ACC112 (cell line): ENCODE data around the gene GOLGA6A.
"Not testable (repeated sequence)": the region's sequence is repeated elsewhere in the genome, so short reads cannot be mapped to it uniquely, and the experiment has no call there.

Source experiments
- H2AFZ ChIP-seq: fragments of 200-600 bp; sonication (generic); one replicate; pipeline ENCODE4 v1.6.0; 2017; ENCODE audit warnings: antibody characterized with exemption, low read length; ENCODE audit not compliant: unreplicated experiment
- H3K27ac ChIP-seq: fragments of 200-600 bp; sonication (generic); 2 replicates; pipeline ENCODE4 v1.5.1; 2014; ENCODE audit warnings: low read depth, mild to moderate bottlenecking, antibody characterized with exemption, low read length, moderate library complexity
- H3K27me3 ChIP-seq: fragments of 200-600 bp; sonication (generic); 2 replicates; pipeline ENCODE4 v1.6.1; 2014; ENCODE audit warnings: mild to moderate bottlenecking, antibody characterized with exemption, low read length, moderate library complexity, mixed read lengths; ENCODE audit not compliant: insufficient read depth
- H3K36me3 ChIP-seq: fragments of 200-600 bp; sonication (generic); 2 replicates; pipeline ENCODE4 v1.6.1; 2016; ENCODE audit warnings: mild to moderate bottlenecking, antibody characterized with exemption, low read length, moderate library complexity, mixed read lengths; ENCODE audit not compliant: insufficient read depth
- H3K4me1 ChIP-seq: fragments of 200-600 bp; sonication (generic); one replicate; pipeline ENCODE4 v1.6.1; 2016; ENCODE audit warnings: low read length, mixed read lengths; ENCODE audit not compliant: insufficient read depth, unreplicated experiment, control insufficient read depth
- H3K4me3 ChIP-seq: fragments of 200-600 bp; sonication (generic); 2 replicates; pipeline ENCODE4 v1.5.1; 2014; ENCODE audit warnings: mild to moderate bottlenecking, low read depth, low read length
- H3K79me2 ChIP-seq: fragments of 200-600 bp; sonication (generic); one replicate; pipeline ENCODE4 v1.6.0; 2016; ENCODE audit warnings: low read length; ENCODE audit not compliant: control insufficient read depth, unreplicated experiment, insufficient read depth

Gene GOLGA6A

GRCh38 chr15:74096753-74097474, 14.6 kb upstream of the GOLGA6A start:
- not testable (repeated sequence) for H3K4me1 ChIP-seq, H3K36me3 ChIP-seq, H3K27me3 ChIP-seq, H3K27ac ChIP-seq, H3K4me3 ChIP-seq, H2AFZ ChIP-seq, H3K79me2 ChIP-seq

- not testable (repeated sequence) for H3K4me1 ChIP-seq, H3K79me2 ChIP-seq
Measured at GRCh38 chr15:74095610-74096009, 13.3 kb upstream of the GOLGA6A start.

GRCh38 chr15:74094567-74094966, 12.2 kb upstream of the GOLGA6A start:
- H2AFZ ChIP-seq, H3K27me3 ChIP-seq, H3K27ac ChIP-seq, H3K4me3 ChIP-seq, H3K36me3 ChIP-seq, H3K4me1 ChIP-seq, H3K79me2 ChIP-seq: not testable (repeated sequence)

More at GRCh38 chr15:74095610-74096009, 13.3 kb upstream of the GOLGA6A start:
- H3K4me3 ChIP-seq, H3K27ac ChIP-seq, H3K27me3 ChIP-seq, H3K36me3 ChIP-seq, H2AFZ ChIP-seq: not testable (repeated sequence)

GRCh38 chr15:74075781-74076180, 6.6 kb downstream of the GOLGA6A start:
- not testable (repeated sequence) for H3K4me1 ChIP-seq, H3K27ac ChIP-seq, H3K4me3 ChIP-seq, H2AFZ ChIP-seq, H3K36me3 ChIP-seq, H3K27me3 ChIP-seq, H3K79me2 ChIP-seq

GRCh38 chr15:74072614-74073337, 9.6 kb downstream of the GOLGA6A start:
- H3K79me2 ChIP-seq, H3K36me3 ChIP-seq, H3K4me1 ChIP-seq, H3K4me3 ChIP-seq, H2AFZ ChIP-seq, H3K27ac ChIP-seq, H3K27me3 ChIP-seq: not testable (repeated sequence)

- not testable (repeated sequence) for H3K36me3 ChIP-seq, H3K27me3 ChIP-seq, H3K4me3 ChIP-seq, H2AFZ ChIP-seq, H3K27ac ChIP-seq, H3K4me1 ChIP-seq, H3K79me2 ChIP-seq
Measured at GRCh38 chr15:74072132-74072531, 10.2 kb downstream of the GOLGA6A start.

GRCh38 chr15:74071645-74072044, 10.7 kb downstream of the GOLGA6A start:
- H3K27me3 ChIP-seq, H2AFZ ChIP-seq, H3K36me3 ChIP-seq, H3K79me2 ChIP-seq, H3K4me1 ChIP-seq, H3K4me3 ChIP-seq, H3K27ac ChIP-seq: not testable (repeated sequence)

- H3K4me3 ChIP-seq, H3K27me3 ChIP-seq, H3K27ac ChIP-seq, H3K36me3 ChIP-seq, H3K4me1 ChIP-seq, H3K79me2 ChIP-seq, H2AFZ ChIP-seq: not testable (repeated sequence)
Measured at GRCh38 chr15:74065684-74066411, 16.5 kb downstream of the GOLGA6A start.

- H3K4me3 ChIP-seq, H3K27me3 ChIP-seq, H3K4me1 ChIP-seq, H2AFZ ChIP-seq, H3K27ac ChIP-seq, H3K79me2 ChIP-seq, H3K36me3 ChIP-seq: not testable (repeated sequence)
Measured at GRCh38 chr15:74064822-74065221, 17.5 kb downstream of the GOLGA6A start.

GRCh38 chr15:74064183-74064582, 18.2 kb downstream of the GOLGA6A start:
- not testable (repeated sequence) for H3K27ac ChIP-seq, H3K27me3 ChIP-seq, H2AFZ ChIP-seq, H3K4me3 ChIP-seq, H3K36me3 ChIP-seq, H3K4me1 ChIP-seq, H3K79me2 ChIP-seq
